GM18519 (cell line): ENCODE data around the gene ACTR3.
"Not testable (repeated sequence)": the region's sequence is repeated elsewhere in the genome, so short reads cannot be mapped to it uniquely, and the experiment has no call there.

Experiments used
- ATAC-seq: cut with Tn5 transposase; IDR thresholded peaks from one replicate; pipeline ENCODE4 v1.9.1; 2021; ENCODE audit warnings: mild to moderate bottlenecking, moderate library complexity; ENCODE audit not compliant: unreplicated experiment, low FRiP score

Gene ACTR3

DNA sequence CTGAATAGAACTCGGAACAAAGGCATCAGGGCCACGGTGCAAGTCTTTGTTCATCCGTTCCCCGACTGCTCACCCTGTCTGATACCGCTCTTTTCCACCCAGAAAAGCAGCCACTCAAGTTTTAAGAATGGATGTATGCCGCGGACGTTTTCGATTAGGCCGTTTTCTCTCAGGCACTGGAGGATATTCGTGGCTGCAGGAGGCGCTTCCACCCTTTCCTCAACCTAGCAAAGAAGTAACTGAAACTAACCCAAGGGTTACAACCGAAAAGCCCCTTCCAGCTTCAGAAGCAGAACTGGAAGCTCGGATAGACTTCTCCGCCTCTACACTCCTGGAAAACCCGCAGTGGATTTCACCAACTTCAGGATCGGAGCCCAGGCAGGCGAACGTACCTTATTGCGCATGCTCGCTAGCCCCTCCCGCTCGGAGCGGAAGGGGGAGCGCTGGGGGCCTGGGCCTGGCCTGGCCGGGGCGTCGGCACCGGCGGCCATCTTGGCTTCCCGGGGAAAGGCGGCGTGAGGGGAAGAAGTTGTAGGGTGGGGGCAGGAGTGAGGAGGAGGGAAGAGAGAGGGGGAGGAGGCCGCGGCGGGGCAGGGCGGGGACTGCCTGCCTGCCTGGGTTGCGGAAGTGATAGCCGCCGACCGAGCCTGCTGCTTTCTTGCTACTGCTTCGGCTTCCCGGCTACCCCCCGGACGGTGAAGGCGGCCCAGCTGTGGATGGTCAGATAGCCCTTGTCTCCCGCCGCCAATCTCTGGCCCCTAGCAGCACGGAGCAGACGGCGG lies at the start of gene ACTR3:
Gene ACTR3 (plus strand): TSS at position 619 of the 782 bp plus-strand sequence. CDS start 191 bp downstream, outside the sequence.
- ATAC-seq: peak; percentile 34

GRCh38 chr2:113840518-113840917 lies 49.4 kb upstream of the ACTR3 start:
- no peak for ATAC-seq

DNA sequence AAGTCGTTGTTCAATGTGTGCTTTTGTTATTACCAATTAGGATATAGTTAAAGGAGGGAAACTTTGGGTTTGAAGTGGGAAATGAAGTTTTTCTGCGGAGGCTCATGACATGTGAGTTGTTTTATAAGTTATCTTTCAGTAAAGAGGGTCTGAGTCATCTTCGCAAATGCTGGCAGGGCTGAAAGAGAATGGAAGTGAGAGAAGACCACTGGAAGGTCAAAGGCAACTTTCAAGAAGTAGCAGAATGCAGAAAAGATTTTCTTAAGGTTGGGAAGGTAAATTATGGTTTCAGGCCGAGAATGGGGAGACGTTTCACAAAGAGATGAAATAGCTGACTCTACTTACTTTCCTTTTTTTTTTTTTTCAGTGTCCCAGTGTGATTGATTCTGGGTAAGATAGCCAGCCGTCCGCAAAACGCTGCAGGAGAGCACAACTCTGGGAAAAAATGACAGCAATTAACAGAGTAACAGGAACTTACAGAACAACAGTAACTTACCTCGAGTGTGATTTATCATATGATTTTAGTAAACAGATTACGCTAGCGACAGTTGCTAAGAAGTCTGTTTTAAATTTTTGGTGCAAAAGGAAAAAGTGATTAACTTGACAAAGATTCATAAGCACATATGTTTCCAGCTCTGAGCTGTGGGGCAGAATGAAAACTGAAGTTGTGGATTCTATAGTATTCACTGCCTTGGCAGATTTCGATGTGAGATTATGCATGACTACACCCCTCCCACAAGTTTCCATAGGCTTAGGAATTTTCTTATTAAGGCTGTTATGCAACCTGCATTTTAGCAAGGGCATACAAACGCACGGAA lies 46.8 kb upstream of the ACTR3 start:
- no peak for ATAC-seq

GRCh38 chr2:113843737-113844050 lies 46.2 kb upstream of the ACTR3 start:
- ATAC-seq: not testable (repeated sequence)

DNA sequence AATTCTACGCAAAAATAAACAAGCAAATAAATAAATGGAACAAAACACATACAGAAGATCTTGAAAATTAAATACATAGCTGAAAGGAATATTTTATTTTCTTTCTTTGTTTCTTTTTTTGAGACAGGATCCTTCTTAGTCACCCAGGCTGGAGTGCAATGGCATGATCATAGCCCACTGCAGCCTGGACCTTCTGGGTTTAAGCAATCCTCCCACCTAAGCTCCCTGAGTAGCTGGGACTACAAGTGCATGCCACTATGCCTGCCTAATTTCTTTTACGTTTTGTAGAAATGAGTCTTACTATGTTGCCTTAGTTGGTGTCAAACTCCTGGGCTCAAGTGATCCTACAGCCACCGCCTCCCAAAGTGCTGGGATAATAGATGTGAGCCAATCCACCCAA lies 44.6 kb upstream of the ACTR3 start:
- ATAC-seq: no peak

DNA sequence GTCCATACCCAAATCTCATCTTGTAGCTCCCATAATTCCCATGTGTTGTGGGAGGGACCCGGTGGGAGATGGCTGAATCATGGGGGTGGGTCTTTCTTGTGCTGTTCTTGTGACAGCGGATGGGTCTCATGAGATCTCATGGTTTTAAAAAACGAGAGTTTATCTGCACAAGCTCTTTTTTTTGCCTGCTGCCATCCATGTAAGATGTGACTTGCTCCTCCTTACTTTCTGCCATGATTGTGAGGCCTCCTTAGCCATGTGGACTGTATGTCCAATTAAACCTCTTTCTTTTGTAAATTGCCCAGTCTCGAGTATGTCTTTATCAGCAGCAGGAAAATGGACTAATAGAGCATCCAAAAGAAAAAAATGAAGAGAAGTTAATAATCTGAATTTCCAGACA lies 44.1 kb upstream of the ACTR3 start:
- not testable (repeated sequence) for ATAC-seq

GRCh38 chr2:113846429-113846828 lies 43.5 kb upstream of the ACTR3 start:
- ATAC-seq: no peak

GRCh38 chr2:113847144-113847543 lies 42.7 kb upstream of the ACTR3 start:
- ATAC-seq: no peak

DNA sequence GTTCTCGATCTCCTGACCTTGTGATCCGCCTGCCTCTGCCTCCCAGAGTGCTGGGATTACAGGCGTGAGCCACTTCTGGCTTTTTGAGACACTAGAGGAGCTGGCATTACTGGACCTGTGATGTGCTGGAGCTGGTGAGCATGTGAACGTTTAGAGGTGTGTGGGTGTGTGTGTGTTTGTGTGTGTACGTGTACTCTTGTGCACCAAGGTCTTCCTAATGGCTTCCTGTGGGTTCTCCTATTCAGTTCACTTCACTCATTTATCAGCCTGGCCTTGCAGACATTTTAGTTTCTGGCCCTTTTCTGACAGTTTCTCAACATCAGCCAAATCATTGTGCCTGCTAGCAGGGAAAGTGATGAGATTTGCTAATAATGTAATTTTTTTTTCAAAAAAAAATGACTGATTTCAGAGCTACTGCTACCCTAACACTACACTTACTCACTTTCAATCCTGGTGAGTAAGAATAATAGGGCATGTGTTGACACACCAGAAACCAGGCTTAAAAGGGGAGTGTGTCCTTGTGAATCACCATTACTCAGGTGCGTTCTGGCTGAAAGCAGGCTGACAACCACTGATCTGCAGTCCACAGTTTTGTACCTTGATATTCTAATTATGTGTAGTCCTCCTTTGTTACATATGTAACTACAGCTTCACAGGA lies 41.0 kb upstream of the ACTR3 start:
- peak; percentile 54 for ATAC-seq

DNA sequence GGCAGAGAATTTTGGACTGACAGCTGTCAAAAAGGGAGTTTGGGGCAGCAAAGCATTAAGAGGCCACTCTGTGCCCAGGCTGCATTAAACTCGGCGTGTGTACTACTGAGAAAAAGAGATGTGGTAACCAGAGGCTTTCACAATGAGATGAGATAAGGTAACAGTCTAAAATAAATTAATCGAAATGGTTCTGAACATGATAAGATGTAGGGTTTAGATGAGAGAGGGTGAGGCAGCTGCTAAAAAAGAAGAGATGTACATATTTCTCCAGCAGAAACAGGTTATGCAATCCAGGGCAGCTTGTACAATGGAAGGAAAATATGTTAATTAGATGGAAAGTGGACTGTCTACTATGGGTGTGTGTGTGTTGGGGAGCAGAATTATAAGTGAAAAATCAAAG lies 39.2 kb upstream of the ACTR3 start:
- ATAC-seq: no peak

DNA sequence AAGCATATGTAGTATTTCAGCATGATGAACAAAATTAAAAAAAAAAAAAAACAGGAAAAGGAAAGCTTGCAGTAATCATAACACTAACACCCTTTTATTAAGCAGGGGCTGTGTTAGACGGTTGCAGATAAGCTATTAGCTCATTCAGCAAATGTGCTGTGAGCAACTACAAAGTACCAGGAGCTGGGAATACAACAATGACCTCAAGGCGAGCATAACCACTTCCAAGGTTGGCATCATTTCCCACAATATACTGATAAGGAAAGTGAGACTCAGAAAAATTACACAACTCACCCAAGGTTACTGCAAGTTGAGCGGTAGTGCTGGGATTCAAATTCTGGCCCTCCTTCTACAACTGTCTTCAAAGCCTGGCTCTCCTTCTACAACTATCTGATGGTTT lies 38.2 kb upstream of the ACTR3 start:
- ATAC-seq: no peak

DNA sequence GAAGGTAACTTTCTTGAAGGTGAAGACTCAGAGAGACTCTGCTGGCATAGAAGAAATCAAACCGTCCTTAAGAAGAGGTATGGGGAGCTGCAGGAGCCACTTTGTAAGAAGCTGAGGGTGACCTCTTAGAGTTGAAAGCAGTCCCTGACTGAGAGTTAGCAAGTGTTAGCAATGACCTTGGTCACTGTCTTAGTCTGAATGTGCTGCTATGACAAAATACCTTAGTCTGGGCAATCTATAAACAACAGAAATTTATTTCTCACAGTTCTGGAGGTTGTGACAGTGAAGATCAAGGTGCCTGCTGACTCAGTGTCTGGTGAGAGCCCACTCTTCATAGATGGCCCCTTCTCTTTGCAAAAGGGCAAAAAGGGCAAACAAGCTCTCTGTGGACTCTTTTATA lies 35.7 kb upstream of the ACTR3 start:
- no peak for ATAC-seq

DNA sequence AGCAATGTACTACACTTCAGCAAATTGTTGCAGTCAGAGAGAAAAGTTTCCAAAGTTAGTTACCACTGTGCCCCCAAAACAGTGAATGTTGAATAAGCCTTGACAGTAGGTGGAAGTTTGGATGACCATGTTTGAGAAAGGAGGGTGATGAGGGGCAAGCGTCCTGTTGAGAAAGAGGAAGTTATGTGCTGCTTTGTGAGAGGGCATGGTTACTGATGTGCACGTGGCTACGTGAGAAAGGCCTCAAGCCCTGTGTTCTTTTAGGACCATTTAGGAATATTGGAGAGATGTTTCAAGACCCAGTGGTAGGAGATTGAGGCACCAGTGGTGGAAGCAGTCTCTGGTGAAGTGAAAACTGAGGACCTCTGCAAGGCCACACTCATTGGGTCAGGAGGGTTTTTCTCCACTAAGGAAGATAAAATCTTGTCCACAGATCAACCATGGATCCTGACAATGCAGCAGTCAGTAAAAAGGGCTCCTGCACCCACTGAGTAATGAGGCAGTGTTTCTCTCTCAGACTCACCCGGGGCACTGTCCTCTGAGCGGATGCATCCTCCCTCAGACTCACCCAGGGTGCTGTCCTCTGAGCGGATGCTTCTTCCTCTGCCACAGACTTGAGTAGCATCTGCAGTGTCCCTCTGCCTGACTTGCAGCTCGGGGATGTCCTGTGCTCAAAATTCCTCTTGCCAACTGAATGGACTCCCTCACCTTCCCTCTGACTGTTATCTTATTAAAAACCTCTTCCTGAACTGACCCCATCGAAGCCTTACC lies 34.7 kb upstream of the ACTR3 start:
- ATAC-seq: no peak

GRCh38 chr2:113857464-113857863 lies 32.4 kb upstream of the ACTR3 start:
- ATAC-seq: no peak

- no peak for ATAC-seq
These were observed 31.1 kb upstream of the ACTR3 start for GRCh38 chr2:113858764-113859163.

- no peak for ATAC-seq
These were observed 28.1 kb upstream of the ACTR3 start for GRCh38 chr2:113861740-113862139.

GRCh38 chr2:113863144-113863543 lies 26.7 kb upstream of the ACTR3 start:
- no peak for ATAC-seq

DNA sequence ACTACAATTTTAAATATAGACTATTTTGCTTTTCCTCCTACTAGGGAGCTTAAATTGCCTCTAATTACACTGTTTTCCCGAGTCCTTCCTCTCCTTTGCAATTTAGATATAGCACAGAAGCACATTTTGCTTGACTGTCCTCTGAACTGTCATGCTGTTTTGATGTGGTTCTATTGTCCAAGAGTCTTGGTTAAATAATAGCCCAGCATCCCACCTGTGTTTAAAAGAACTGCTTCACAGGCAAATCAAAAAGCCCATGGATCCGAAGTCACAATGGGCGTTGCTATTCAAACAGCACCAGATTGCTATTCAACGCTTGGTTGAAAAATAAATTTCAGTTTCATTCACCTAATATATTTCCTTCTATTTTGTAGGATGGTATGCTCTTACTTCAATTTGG lies 22.3 kb upstream of the ACTR3 start:
- no peak for ATAC-seq

DNA sequence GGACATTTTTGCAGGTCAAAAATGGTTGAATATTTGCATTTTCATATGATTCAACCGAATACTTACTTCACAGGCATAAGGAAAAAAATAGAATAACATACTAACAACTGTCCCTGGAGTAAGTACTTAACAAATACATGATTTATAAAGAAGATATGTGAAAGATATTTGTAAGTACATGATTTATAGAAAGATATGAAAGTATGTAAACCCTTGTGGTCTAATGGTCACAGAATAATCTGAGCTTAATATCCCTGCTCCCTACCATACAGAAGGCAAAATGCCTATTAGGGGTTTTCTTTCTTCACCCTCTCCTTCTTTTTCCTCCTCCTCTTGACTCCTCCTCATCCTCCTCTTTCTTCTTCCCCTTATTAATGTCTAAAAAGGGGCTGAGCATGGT lies 20.6 kb upstream of the ACTR3 start:
- ATAC-seq: no peak

GRCh38 chr2:113872201-113872600 lies 17.7 kb upstream of the ACTR3 start:
- ATAC-seq: no peak

DNA sequence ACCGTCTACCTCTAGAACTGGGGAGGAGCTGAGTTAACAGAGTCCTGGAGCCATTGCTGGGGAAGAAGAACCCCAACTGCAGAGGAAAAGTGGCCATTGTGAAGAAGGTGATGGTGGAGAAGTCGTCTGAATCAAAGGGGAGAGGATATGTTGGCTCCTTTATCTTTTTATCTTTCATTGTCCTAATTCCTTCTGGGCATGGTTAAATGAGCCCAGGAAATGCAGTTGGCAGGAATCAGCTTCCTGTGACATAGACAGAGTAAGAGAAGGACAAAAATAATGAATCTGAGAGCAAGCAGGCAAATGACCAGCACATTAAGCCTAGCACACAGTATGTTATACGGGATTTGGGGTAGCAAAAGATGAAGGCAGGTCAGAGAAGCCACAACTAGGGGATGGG lies 16.0 kb upstream of the ACTR3 start:
- no peak for ATAC-seq
